GM19023 (cell line): Measurements from ENCODE around the gene ARNT2.

Experiments
- ATAC-seq: cut with Tn5 transposase; IDR thresholded peaks from one replicate; pipeline ENCODE4 v1.9.1; 2021; ENCODE audit warnings: mild to moderate bottlenecking, moderate library complexity; ENCODE audit not compliant: unreplicated experiment

The ARNT2 gene

GRCh38 chr15:80569656-80570055, 165.5 kb downstream of the ARNT2 start:
- no peak for ATAC-seq

GRCh38 chr15:80570553-80570952, 166.4 kb downstream of the ARNT2 start:
- no peak for ATAC-seq

GRCh38 chr15:80572337-80572736, 168.2 kb downstream of the ARNT2 start:
- no peak for ATAC-seq

- no peak for ATAC-seq
Observed at GRCh38 chr15:80573606-80574005, 169.4 kb downstream of the ARNT2 start.

GRCh38 chr15:80574590-80574989, 170.4 kb downstream of the ARNT2 start:
- ATAC-seq = no peak

GRCh38 chr15:80576519-80577090, 172.4 kb downstream of the ARNT2 start:
- no peak for ATAC-seq

- ATAC-seq = no peak
Observed at GRCh38 chr15:80577552-80578205, 173.5 kb downstream of the ARNT2 start.

GRCh38 chr15:80578206-80578595, 174.0 kb downstream of the ARNT2 start:
- ATAC-seq = no peak

GRCh38 chr15:80578871-80579270, 174.7 kb downstream of the ARNT2 start:
- no peak for ATAC-seq

- ATAC-seq = no peak
Observed at GRCh38 chr15:80579611-80580010, 175.4 kb downstream of the ARNT2 start.

GRCh38 chr15:80580106-80580505, 175.9 kb downstream of the ARNT2 start:
- no peak for ATAC-seq

- ATAC-seq = no peak
Observed at GRCh38 chr15:80580536-80581260, 176.5 kb downstream of the ARNT2 start.

- ATAC-seq = no peak
Observed at GRCh38 chr15:80581976-80582375, 177.8 kb downstream of the ARNT2 start.

- ATAC-seq = no peak
Observed at GRCh38 chr15:80582816-80583423, 178.7 kb downstream of the ARNT2 start.

GRCh38 chr15:80584561-80584964, 180.4 kb downstream of the ARNT2 start:
- ATAC-seq = no peak

GRCh38 chr15:80584973-80585525, 180.9 kb downstream of the ARNT2 start:
- no peak for ATAC-seq

GRCh38 chr15:80585544-80586018, 181.4 kb downstream of the ARNT2 start:
- no peak for ATAC-seq

- no peak for ATAC-seq
Observed at GRCh38 chr15:80586161-80586560, 182.0 kb downstream of the ARNT2 start.

GRCh38 chr15:80587007-80587406, 182.8 kb downstream of the ARNT2 start:
- no peak for ATAC-seq

- ATAC-seq = no peak
Observed at GRCh38 chr15:80587816-80588456, 183.8 kb downstream of the ARNT2 start.

- no peak for ATAC-seq
Observed at GRCh38 chr15:80588801-80589200, 184.6 kb downstream of the ARNT2 start.
